Astrocyte (in vitro differentiated cells and primary cell): ENCODE results near the gene TBRG1.

ENCODE experiments used
- EZH2 ChIP-seq: IDR thresholded peaks from 2 replicates; pipeline ENCODE4 v1.6.1; 2012; ENCODE audit warnings: mild to moderate bottlenecking, low read length, inconsistent platforms; ENCODE audit not compliant: insufficient read depth
- TF ChIP-seq, protein P1 (sequence below): IDR thresholded peaks from 2 replicates; pipeline ENCODE4 v1.5.1; 2011; ENCODE audit warnings: low read depth, mild to moderate bottlenecking, inconsistent platforms, low read length, moderate library complexity; ENCODE audit not compliant: insufficient read depth

DNA sequence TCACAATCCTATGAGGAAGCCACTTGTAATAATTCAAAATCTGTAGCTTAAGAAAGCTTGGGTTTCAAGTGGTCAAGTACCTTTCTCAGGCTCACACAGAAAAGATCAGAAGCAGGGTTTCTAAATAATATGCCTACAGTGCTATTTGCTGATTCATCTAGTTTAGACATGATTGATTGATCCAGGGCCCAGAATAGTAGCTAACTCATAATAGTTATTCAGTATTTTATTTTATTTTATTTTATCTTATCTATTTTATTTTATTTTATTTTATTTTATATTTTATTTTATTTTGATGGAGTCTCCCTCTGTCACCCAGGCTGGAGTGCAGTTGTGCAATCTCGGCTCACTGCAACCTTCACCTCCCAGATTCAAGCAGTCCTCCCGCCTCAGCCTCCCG is 27.4 kb upstream of the TBRG1 start:
- TF ChIP-seq, protein P1, sequence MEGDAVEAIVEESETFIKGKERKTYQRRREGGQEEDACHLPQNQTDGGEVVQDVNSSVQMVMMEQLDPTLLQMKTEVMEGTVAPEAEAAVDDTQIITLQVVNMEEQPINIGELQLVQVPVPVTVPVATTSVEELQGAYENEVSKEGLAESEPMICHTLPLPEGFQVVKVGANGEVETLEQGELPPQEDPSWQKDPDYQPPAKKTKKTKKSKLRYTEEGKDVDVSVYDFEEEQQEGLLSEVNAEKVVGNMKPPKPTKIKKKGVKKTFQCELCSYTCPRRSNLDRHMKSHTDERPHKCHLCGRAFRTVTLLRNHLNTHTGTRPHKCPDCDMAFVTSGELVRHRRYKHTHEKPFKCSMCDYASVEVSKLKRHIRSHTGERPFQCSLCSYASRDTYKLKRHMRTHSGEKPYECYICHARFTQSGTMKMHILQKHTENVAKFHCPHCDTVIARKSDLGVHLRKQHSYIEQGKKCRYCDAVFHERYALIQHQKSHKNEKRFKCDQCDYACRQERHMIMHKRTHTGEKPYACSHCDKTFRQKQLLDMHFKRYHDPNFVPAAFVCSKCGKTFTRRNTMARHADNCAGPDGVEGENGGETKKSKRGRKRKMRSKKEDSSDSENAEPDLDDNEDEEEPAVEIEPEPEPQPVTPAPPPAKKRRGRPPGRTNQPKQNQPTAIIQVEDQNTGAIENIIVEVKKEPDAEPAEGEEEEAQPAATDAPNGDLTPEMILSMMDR, result no peak
- TF ChIP-seq EZH2, result no peak
